GM19452 (cell line): Measurements from ENCODE around the gene NFE2L2.
"Not testable (repeated sequence)": the region's sequence is repeated elsewhere in the genome, so short reads cannot be mapped to it uniquely, and the experiment has no call there.

Source experiments
- ATAC-seq: cut with Tn5 transposase; IDR thresholded peaks from one replicate; pipeline ENCODE4 v1.9.1; 2021; ENCODE audit not compliant: unreplicated experiment

The NFE2L2 gene

DNA sequence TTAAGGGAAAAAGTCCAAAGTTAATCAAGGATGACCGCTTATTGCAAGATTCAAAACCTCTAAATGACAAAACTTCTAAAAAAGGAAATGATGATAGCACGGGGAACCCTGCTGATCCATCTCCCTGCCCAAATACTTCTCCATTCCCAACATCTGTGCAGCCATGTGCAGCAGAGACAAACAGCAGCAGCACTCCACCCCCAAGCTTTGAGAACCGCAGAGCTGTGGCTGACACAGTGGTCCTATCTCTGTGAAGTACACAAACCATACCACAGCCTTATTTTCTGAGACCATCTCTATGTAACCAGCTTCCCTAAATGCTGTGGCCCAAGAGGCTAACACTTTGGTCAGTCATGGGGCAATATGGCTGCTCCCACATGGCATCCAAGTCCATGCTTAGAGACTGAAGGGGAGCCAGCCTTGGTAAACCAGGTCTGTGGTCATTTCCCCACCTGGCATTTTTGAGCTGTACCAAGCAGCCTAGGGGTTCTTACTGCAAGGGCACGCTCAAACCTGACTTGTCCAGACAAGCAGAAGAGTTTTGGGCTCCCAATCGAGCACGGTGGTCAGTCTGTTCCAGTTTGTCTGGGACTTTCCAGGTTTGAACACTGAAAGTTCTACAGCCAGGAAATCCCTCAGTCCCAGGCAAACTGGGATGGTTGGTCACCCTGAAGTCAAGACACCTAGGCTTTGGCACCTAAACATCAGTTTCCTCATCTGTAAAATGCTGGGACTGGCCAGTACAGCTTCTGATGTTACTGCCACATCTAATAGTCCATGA lies 17.1 kb upstream of the NFE2L2 start:
- ATAC-seq = peak; percentile 55

- no peak for ATAC-seq
These were observed 15.3 kb upstream of the NFE2L2 start for GRCh38 chr2:177279847-177280246.

- ATAC-seq = no peak
These were observed 11.2 kb upstream of the NFE2L2 start for GRCh38 chr2:177275743-177276055.

DNA sequence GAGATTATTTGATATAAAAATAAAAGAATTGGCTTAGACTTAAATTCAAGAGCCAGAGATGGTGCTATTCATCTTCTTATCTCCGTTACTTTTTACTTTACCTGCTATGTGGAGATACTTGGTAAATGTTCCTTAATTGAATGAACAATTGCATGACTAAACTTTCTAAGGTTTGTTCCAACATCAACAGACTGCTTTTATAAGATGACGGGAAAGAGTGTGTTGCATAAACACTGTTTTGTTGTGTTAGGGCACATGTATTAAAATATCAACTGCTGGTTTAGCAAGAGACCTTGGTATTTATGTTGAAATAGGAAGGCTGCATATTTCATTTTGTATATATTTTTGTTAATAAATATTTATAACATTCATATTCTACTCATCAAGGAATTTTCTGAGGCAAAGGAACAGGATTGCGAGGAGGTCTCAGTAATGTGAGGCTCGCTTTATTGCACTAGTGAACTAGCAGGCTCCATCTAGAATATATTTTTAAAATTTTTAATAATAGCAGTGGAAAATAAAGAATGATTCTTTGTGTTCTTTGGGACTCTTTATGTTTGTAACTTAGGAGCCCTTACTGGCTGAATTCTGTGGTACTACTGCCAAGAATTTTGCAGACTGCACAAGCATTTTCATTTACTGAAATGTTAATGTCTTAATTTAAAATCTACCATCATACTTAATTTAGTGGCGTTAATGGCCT lies 10.7 kb upstream of the NFE2L2 start:
- no peak for ATAC-seq

DNA sequence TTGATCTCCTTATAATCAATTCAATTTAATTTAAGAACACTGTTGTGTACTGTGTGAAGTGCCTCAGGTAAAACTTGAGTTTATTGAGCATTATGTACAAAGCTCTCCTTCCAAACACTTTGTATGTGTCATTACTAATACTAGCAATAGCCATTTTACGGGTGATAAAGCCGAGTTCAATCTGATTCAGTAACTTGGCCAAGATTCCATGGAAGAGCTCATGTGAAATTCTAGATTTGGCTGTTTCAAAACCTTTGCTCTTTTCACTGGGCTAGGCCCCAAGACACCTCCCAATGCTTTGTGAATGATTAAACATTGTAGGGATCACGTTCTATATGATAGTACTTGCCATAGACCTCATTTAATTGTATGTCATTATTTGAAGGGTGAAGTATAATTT lies 8.9 kb upstream of the NFE2L2 start:
- ATAC-seq = no peak

DNA sequence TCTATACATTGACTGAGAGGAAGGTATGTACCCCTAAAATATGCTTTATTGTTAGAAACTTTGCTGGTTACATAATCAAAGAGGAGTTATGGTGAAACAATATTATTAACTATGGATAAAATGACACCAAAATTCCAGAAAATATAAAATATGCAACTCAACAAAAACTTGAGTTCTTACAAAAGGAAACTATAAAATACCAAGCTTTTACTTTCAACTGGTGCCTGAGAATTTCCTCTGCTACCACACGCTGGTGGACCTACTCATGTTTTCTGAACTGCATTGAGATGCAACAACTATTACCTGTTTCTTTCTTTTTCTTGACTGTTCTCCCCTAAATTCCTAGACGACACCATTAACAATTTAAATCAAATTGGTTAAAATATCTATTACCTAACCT lies 8.2 kb upstream of the NFE2L2 start:
- no peak for ATAC-seq

DNA sequence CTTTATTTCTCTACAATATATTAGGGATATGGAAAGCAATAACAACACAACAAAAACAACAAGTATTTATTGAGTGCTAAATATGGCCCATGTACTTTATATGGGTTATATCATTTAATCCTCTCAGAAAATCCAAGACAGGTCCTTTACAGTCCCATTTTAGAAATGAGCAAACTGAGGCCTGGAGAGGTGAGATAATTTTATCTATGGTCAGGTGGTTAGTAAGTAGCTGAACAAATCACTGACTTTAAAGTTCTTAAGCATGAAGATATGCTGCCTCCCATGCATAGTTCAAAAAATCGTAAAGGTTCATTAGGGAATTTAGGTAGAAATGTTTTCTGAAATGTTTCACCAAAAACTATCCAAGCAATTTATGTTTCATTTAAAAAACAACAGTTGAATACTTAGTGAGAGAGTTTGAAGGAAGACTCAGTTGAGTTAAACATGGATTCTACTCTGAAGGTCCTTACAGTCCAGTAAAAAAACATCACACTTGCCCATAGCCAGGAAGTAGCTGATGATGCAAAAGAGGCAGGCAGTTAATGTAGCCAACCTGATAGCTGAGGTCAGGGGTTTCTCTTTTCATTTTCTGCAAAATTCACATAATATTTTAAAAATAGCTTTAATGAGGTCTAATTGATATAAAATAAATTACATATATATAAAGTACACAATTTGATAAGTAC lies 7.6 kb upstream of the NFE2L2 start:
- ATAC-seq = peak; percentile 57

- ATAC-seq = no peak
These were observed 6.0 kb upstream of the NFE2L2 start for GRCh38 chr2:177270531-177270930.

DNA sequence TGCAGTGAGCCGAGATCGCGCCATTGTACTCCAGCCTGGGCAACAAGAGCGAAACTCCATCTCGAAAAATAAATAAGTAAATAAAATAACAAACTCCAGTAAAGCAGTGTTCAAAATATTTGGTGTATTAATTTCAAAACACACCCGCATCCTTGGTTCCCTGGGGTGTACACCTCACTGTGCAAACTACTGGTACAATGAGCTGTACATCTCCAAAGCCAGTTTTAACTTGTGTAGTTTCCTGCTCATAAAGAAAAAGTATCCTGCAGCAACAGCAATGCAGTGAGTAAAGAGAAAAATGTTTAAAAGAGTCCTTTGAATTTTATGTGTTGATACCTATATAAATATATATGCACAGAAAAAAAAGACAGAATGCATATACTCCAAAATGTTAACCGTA lies 4.4 kb upstream of the NFE2L2 start:
- no peak for ATAC-seq

DNA sequence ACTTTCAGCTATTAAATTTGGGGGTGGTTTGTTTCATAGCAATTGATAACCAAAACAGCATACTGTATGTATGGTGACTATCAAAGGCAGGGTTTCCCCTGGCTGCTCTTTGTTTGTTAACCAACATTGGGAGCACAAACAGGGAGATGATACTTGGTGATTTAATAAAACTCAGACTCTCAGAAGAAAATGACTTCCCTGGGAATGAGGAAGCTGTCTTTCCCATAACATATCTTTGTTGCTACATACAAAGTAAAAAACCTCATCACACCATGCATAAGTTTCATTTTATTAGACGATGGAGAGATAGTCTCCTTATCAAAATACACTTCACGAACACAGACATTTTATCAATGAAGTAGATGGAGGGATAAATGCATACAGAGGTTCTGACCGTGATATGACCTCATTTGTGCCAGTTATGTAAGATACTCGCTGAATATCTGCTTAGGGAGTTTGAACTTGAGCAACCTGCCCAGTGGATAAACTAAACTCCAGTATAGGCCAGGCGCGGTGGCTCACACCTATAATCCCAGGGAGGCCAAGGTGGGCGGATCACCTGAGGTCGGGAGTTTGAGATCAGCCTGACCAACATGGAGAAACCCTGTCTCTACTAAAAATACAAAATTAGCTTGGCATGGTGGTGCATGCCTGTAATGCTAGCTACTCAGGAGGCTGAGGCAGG lies 3.8 kb upstream of the NFE2L2 start:
- no peak for ATAC-seq

DNA sequence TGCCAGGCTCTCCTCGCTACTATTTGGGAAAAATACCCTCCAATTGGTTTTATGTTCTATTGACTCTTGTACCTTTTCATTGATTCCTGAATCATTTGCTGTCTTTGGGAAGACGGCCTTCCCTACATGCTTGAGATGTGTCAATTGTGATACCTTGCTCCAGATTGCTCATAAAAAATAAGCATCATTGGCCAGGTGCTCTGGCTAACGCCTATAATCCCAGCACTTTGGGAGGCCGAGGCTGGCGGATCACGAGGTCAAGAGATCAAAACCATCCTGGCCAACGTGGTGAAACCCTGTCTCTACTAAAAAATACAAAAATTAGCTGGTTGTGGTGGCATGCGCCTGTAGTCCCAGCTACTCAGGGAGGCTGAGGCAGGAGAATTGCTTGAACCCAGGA lies 2.4 kb upstream of the NFE2L2 start:
- ATAC-seq = not testable (repeated sequence)

DNA sequence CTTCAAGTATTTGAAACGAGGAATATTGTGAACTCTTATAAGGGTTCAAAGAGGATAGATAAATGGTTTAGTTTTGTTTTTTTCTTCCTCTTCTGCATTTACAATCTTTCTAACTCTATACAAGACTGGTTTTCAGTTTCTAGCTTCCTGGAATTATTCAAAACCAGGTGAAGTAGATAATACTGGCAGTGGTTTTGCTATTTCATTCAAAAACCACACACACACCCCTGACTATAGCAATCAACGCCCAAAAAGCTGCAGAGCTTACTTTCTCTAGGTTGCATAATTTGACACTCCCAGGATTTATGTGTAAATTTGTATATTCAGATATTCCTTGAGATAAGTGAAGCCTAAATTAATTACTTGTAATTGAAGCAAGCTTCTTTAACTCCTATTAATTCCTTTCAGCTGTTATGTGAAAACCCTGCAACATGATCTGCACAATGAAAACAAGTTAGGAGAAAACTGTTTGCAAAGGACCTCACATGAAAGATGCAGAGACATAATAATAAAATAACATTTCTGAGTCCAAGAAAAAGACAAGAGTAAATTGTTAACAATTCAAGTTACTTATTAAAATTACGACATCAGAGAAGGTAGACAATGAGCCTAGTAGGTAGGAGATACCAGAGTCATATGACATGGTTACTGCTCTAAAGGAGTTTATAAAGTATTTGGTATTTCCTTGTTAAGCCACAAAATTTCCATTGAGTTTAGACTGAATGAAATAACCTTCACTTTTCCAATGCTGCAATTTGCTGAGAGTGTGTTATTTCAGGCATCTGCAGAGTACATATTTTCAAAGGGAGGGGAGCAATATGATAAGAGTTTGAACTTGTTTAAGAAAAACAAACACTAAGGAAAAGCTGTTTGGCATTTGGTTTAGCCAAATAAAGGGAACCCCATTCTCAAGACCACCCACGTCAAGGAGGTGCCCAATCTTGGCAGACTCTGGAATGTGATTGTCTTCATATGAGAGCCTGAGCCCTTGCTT lies 1.6 kb upstream of the NFE2L2 start:
- no peak for ATAC-seq

- peak; percentile 23 for ATAC-seq
These were observed 276 bp downstream of the NFE2L2 start for GRCh38 chr2:177264209-177264692.

DNA sequence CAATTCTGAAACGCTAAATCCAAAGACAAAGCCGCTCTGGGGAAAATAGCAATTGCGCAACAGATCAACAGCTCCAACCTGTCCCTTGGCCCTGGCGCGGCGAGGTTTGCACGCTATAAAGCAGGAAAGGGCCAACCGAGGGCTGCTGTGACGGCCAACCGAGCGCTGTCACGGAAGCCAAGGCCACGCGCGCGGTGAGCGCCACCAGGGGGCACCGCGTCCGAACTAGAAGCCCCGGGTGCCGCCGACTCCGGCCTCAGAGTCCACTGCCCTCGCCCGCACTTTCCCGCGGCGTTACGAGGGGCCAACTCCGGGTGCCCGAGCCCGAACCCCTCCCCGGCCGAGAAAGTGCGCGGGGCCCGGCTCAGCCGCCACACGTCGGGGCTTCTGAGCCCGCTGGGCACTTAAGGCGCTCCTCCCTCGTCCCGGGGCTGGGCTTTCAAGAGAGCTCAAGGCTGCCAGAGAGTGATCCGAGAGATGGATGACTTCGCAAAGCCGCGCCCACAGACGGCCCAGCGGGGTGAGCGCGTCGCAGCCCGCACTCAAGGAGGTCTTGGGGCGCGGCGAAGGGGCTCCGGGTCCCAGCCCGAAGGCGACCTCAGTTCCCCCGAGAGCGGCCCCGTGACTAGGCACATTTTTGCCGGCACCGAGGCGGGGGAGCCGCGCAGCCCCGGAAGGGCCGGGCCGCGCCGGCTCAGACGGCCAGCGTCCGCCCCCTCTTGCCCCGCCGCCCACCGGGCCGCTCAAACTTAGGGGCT lies 897 bp downstream of the NFE2L2 start:
- peak; percentile 57 for ATAC-seq

- no peak for ATAC-seq
These were observed 1.5 kb downstream of the NFE2L2 start for GRCh38 chr2:177262958-177263450.

GRCh38 chr2:177262092-177262491 lies 2.4 kb downstream of the NFE2L2 start:
- no peak for ATAC-seq

- no peak for ATAC-seq
These were observed 3.1 kb downstream of the NFE2L2 start for GRCh38 chr2:177261116-177262060.

GRCh38 chr2:177260379-177260778 lies 4.1 kb downstream of the NFE2L2 start:
- no peak for ATAC-seq
